Urothelium cell line (cell line): ENCODE measurements around the gene TEC.
A peak's percentile ranks its signal among the peaks of the same experiment; 100 is the strongest.
"Not testable (repeated sequence)": the region's sequence is repeated elsewhere in the genome, so short reads cannot be mapped to it uniquely, and the experiment has no call there.

ENCODE experiments used
- DNase-seq: peaks from one replicate; pipeline ENCODE4 v3.0.0; 2011; ENCODE audit warnings: low spot score, mixed read lengths
- FAIRE-seq: peaks from 2 replicates; lab custom pipeline; 2011; peaks lifted over from hg19 to GRCh38; lab: Jason Lieb, UNC

TEC gene

DNA sequence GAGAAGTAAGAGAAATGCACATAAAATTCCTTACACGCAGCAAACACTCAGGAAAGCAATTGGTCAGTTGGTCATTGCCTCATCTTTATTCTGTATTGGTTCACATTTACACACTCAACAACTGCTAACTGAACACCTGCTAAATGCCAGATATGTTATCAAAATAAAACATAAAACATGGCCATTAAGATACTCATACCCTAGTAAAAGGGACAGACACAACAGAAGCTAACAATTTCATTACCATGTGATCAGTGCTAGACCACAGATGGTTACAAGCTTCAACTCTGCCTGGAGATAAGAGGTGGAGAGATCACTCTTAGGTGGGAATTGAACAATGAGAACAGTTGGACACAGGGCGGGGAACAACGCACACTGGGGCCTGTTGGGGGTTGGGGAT is 26.2 kb downstream of the TEC start:
- FAIRE-seq (no peak), DNase-seq (no peak)

DNA sequence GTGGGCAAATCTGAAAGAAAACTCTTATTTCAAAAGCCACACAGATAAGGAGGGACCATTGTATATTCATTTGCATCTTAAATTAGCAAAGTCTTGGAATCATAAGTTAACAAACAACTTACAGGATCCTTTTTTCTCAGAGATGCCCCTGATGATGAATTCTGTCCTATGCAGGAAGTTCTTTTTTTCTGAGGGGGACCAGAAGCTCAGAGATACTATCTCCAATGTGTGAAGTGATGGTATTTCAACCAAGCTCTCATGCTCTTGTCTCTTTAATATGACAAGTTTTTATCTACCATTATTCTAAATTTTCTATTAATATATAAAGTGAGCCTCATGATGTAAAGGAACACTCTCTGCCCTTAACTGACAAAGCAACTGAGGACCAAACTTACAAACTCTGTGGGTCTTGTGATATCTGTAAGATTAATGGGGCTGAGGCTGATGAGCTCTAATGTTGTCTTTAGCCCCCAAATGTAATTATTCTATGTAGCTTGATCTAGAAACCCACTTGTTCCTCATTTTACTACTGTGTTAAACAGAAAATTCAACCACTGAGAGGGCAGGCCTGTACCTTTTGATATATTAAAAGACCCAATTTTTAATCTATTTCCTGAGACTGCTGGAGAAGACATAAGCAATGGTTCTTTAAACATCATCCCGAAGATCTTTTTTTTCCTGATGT is 27.0 kb downstream of the TEC start:
- DNase-seq (no peak), FAIRE-seq (no peak)

DNA sequence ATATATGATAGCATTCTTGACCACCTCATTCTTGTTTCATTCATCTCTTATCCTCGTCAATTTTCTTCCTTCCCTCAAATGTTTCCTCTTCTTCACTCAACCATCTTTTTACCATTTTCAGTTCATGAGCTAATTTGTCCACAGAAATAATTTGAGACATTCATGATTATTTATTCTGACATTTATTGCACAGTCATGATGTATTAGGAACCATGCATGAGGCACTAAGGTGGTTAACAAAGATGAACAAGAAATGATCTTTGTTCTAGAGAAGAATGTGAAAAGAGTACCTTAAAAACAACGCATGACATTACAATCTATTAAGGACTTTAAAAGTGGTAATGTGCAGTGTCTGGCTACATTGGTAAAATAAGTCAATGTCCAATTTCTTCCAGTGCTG is 27.9 kb downstream of the TEC start:
- DNase-seq: no peak
- FAIRE-seq: peak; percentile 48

DNA sequence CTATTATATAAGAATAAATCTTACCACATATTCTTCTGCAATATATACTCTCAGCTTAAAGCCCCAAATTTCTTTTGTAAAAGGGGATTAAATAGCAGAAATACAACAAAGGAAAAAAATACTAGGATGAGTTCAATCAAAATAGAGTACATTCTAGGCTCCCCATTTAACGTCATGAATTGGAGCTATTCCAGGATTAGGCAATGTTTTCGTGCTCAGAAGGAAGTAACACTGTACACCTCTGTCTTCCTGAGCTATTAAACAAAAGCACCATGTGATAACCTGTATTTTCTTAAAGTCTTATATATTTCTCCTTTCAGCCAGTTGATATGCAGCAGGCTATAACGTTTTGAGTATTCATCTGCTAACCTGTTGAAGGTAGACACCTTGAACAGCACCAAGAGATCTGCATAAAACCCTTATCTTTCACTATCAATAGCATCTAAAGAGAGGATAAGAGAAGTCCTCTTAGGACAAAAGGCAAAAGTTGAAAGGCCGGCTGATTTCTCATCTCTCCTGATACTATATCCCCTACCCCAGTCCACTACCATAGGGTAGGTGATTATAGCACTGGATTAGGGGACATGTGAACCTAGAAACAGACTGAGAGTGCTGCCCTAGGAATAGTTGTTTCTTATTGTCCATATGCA is 31.5 kb downstream of the TEC start:
- DNase-seq (no peak), FAIRE-seq (no peak)

DNA sequence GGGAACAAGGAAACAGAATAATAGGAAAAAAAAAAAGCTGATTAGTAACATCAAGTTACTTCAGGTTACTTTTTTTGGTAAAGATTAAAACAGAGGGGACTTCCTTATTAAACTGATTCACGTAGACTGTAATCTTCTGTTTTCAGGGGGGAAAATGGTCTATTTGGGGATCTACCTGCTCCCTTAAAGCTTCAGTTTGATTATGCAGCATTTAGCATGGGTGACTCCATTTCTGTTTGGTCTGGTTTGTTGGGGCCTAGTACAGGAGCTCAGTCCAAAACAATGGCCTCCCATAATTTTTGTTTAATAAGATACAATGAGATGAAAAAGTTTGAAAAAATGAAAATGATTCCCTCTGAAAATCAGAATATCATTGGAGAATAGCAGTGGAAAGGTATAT is 34.6 kb downstream of the TEC start:
- FAIRE-seq (no peak), DNase-seq (no peak)

DNA sequence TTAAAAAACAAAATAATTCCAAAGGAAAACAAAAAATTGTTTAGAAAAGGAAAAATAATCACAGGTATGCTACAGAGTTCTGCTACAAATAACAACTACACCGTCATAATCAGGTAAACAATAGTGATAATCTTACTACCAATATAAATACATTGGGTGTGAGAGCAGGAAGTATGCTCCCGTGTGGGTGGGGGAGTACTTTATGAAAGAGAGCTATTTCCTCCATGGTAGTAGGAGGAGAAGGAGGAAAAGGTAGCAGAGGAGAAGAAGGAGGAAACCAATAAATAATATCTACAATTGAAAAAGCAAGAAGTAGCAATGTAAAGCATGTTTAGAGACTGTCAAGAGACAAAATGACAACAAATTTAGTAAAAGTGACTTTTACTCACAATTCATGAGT is 35.1 kb downstream of the TEC start:
- no peak for FAIRE-seq

DNA sequence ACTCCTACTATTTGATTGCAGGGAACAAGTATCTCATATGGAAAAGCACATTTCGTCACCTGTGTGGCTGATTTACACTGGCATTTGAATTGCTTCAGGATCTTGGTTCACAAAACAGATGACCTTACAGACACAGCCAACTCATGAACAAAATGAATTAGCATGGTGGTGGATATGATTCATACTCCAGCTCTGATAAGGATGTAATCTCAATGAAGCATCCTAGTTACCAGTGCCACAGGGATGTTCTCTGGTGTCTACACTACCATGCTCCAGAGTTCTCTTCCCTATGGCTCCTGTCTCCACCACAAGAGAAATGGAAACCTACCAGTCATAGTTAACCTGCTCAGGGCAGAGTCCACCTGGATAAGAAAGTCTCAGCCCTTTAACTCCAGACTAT is 40.7 kb downstream of the TEC start:
- DNase-seq (no peak), FAIRE-seq (no peak)

More for the DNA sequence above, 35.1 kb downstream of the TEC start:
- DNase-seq: no peak

DNA sequence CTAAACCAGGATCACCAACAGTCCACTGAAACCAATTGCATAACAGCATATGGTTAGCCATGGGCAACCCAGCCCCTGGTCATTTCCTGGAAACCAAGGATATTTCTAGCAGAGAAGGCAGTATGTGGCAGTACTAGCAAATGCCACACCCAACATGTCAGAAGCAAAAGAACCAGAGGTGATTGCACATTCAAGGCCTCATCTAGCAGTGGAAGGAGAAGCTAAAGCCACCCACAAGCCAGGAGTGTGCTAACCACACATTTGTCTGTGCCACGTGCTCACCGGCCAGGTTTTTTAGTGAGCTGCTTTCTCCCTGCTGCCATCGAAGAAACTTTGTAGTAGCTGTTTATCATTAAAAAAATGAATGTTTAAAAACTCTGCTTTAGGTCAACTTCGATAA is 42.0 kb downstream of the TEC start:
- FAIRE-seq: no peak

DNA sequence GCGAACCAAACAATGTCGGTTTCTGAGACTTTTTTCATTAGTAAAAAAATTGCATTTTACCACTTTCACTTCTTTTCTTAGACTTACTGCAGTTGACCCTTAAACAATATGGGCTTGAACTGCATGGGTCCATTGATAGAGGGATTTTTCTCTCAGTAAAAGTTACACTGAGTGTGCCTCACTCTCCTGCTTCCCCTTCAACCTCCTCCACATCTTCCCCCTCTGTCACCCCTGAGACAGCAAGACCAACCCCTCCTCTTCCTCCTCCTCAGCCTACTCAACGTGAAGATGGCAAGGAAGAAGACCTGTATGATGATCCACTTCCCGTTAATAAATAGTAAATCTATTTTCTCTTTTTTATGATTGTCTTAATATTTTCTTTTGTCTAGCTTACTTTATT is 43.4 kb downstream of the TEC start:
- FAIRE-seq: no peak
- DNase-seq: no peak

More for the DNA sequence above, 42.0 kb downstream of the TEC start:
- DNase-seq: no peak

DNA sequence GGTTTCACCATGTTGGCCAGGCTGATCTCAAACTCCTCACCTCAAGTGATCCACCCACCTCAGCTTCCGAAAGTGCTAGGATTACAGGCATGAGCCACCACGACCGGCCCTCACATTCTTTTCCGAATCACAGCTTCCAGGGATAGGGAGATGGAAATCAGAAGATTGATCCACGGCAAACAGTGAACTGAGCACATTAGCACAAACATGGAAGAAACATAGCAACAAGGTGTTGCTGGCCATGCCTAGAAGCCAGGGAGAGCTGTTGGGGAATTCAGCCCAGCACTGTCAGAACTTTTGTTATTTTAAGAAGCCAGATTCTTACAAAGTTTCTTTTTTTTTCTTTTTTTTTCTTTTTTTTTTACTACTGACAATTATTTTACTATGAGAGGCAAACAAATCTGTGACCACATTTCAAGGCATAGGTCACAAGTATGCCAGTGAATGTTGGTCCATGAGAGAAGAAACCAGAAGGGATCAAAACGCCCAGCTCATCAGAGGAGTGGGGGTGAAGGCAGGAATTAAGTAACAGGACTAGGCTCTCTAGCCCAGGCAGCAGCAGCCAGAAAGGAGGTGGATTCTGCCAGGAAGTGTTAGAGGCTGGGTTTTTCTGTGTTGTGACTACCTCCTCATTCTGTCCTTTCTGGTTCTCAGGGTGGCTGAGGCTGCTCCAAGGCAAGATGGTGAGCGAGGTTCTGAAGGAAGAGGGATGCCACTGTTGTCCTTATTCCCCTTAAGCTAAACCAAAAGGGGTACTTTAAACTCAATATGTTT is 44.1 kb downstream of the TEC start:
- no peak for DNase-seq
- FAIRE-seq: no peak

DNA sequence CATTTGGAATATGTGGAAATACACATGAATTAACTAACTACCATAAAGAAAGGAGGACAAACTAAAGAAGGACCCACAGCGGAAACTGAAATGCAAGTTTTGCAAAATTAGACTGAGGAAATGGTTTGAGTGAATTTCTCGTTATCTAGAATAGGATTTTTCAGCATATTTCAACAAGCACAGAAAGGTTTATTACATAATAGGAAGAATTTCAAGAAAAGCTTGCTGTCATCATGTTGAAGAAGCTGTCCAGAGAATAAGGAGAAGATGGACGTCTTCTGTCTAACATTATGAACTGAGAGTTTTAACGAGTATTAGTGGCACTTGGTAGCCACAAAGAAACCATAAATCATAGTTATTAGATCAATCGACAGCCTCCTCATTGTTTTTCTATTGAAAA is 45.0 kb downstream of the TEC start:
- FAIRE-seq: no peak
- no peak for DNase-seq

DNA sequence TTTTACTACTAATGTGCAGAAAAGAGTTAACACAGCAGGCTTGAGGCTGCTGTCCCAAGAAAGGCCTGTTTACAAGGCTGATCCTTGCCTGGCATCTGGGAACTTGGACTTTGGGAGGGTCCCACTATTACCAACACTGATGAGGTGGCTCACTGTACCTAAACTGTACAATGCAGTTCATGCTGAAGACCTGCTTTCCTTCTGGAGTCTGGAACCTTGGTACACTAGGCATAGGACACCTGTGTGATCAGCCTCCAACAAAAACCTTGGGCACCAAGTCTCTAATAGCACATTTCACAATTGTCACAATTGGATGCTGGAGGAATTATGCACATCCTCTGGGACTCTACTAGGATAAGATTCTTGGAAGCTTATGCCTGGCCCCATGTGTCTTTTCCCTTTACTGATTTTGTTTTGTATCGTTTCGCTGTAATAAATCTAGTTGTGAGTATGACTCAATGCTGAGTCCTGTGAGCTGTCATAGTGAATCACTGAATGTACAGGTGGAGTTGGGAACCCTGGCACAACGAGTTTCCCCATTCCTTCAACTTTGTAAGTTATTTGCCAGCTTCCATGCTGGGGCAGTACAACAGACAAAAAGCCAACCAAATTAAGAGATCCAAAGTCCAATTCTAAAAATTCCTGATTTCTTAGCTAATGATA is 45.9 kb downstream of the TEC start:
- DNase-seq (peak; percentile 32), FAIRE-seq (peak; percentile 9)

DNA sequence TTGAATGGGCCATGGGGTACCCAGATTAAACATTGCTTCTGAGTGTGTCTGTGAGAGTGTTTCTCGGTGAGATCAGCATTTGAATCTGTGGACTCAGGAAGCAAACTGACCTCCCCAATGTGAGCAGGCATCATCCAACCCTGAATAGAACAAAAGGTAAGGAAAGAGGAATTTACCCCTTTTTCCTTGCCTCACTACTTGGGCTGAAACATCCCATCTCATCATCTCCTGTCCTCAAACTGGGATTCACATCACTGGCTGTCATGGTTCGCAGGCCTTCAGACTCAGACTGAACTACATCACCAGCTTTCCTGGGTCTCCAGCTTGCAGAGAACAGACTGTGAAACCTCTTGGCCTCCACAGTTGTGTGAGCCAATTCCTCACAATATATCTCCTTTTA is 47.1 kb downstream of the TEC start:
- FAIRE-seq: peak; percentile 76
- DNase-seq: no peak

DNA sequence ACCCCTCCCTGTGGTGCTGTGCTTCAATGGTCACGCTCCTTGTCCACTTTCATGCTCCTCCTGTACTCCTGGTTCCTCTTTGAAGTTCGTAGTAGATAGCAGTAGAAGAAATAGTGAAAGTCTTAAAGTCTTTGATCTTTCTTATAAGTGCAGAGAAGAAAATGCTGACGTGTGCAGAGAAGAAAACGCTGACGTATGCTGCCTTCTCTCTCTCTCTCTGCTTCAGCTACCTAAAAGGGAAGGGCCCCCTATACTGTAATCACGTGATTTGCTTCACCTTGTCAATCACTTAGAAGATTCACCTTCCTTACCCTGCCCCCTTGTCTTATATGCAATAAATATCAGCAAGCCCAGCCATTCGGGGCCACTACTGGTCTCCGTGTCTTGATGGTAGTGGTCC is 50.2 kb downstream of the TEC start:
- not testable (repeated sequence) for DNase-seq, FAIRE-seq

DNA sequence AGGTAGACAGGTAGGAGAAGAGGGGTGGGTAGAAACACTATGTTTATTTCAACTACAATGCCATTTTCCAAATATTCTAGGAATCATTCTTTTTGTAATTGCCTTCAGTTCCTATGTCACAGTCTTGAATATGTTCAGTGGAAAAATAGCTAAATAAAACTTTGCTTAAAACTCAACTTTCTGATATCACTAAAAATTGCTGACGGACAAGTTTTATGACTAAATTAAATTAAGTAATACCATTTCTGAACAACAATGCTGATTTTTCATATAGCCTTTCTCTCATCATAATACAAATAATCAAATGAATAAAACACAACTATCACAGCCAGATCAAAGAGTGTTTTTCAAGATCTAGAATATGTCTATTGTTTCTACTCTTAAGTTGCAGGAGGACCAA is 53.1 kb downstream of the TEC start:
- no peak for DNase-seq
- FAIRE-seq: no peak

DNA sequence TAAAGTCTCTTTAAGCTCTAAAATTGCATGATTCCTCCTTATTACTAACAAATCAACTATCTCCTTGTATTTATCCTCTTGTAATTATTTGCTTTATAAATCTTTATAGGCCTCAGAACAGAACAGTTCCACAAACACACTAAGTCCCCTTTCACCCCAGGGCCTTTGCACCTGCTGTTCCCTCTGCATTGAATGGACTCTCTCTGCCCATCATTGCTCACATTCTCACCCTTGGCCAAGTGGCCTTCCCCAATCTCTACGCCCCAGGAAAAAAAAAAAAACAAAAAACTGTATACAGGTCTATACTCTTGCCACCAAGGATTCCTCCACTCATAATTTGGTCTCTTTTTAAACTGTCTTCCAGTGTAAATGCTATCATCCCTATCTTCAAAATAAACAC is 53.7 kb downstream of the TEC start:
- DNase-seq (no peak), FAIRE-seq (no peak)

DNA sequence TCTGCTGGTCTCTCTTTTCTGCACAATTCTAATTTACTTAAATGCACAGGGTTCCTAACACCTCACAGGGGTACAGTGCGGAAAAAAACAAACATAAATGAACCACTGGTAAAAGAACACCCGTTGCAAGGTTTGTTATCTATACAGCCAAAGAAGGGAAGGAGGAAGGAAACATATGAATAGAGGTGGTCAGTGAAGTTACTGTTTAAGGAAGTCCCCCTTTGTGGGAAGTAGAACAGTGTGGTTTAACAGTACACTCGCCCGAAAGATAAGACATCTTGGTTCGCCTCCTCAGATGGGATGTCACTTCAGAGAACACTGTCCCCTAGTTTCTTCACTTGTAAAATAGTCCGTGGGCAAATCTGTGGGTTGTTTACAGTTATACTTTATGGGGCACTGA is 57.5 kb downstream of the TEC start:
- DNase-seq: no peak
- FAIRE-seq: no peak

DNA sequence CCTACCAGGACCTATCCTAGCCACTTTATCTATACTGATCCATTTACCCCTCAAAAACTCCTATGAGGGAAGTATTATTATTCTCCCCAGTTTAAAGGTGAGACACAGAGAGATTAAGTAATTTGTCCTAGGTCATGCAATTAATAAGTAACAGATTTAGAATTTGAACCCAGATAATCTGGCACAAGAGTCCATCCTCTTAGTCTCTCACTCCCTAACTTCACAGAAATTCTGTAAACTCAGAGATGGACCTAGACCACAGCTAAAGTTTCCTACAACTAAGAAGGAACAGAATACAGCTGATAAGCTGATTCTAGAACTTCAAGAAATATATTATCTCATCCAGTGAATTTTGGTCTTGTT is 58.7 kb downstream of the TEC start:
- DNase-seq: no peak
- no peak for FAIRE-seq

DNA sequence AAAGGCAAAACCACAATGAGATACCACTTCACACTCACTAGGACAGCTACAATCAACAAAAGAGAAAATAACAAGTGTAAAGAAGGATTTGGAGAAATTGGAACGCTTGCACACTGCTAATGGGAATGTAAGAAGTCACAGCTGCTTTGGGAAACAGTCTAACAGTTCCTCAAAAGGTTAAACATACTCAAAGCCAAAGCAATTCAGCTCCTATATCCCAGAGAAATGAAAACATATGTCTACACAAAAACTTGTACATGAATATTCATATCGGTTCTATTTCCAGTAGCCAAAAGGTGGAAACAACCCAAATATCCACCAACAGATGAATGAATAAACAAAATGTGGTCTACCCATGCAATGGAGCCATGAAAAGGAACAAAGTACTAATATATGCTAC is 64.0 kb downstream of the TEC start:
- FAIRE-seq: no peak

DNA sequence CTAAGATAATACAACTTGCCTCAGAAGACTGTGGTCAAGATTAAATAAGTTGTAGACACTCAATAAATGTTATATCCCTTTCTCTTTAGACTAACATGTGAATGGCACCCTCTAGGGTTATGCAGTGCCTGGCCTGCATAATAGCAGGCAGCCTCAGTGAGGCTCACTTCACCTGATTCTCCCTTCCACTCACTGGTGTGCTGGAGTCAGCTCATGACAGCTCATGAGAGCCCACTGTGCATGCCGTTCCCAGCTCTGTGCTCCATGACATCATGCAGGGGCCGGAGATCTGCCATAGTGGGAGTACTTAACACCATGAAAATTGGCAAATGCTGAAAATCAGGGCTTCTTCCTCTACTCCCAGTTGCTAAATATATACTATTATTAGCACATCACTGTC is 64.5 kb downstream of the TEC start:
- FAIRE-seq: no peak
- no peak for DNase-seq

More for the DNA sequence above, 64.0 kb downstream of the TEC start:
- no peak for DNase-seq

DNA sequence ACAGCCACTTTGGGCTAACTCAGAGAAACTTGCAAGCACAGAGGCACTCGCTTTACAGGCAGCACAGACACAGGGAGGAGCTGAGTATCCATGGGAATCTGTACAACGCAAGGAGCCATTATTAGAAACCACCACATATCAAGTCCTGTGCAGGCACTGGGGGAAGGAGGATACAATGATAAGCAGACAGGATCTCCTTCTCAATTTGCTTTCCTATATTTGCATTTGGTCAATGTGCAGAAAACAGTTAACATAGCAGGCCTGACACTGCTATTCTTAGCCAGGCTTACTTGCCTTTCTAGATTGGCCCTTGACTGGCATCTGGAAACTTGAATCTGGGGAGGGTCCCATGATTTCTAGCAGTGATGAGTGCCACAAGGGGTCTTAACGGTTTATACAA is 65.8 kb downstream of the TEC start:
- DNase-seq: no peak
- no peak for FAIRE-seq
